ENCODE measurements around the gene UTS2B.

The UTS2B gene

GRCh38 chr3:191235331-191236314 is 94.7 kb downstream of the UTS2B start:
- no peak for DNase-seq

DNA sequence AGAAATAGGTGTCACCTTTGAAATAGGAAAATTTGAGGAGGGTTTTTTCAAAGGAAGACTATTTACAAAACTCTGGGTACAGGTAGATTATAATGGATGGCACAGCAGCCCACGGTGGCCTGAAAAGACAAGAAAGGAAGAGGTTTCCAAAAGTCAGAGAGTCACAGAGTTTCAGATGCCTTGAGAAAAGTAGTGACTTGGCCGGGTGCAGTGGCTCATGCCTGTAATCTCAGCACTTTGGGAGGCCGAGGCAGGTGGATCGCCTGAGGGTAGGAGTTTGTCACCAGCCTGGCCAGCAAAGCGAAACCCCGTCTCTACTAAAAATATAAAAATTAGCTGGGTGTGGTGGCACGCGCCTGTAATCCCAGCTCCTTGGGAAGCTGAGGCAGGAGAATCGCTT is 96.1 kb downstream of the UTS2B start:
- no peak for DNase-seq

DNA sequence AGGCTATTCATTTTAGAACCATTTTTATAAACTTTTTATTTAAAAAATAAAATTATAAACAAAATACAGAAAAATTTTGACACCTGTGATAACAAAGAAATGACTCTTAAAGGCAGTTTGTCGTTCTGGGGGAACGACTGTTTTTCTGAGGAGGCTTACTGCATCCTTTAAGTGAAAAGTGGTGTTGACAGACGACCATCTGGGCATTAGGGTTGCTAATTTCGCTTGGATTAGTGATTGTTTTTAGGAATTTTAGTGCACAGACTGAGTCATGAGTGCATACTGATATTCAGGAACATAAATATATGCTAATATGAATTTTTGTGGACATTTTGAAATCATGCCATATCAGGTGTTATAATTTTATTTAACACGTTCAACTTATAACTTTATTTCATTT is 102.8 kb downstream of the UTS2B start:
- no peak for DNase-seq

DNA sequence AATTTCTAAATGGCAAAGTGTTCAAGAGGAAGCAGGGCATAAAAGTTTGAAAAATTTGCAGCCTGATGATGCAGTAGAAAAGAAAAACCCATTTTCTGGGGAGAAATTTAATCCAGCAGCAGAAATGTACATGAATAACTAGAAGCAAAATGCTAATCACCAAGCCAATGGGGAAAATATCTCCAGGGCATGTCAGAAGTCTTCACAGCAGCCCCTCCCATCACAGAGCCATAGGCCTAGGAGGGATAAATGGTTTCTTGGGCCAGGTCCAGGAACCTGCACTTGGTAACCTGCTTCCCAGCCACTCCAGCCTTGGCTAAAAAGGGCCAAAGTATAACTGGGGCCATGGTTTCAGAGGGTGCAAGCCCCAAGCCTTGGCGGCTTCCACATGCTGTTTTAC is 108.7 kb downstream of the UTS2B start:
- no peak for DNase-seq

GRCh38 chr3:191220908-191221307 is 109.4 kb downstream of the UTS2B start:
- DNase-seq: no peak

GRCh38 chr3:191217301-191217700 is 113.0 kb downstream of the UTS2B start:
- DNase-seq: no peak
